HL-60 (cell line): ENCODE data around the gene TBXAS1.

ENCODE experiments used
- DNase-seq, 2 experiments: peaks; one replicate each; pipeline ENCODE4 v3.0.0-alpha.2; 2010 to 2020; ENCODE audit warnings: low read depth in 1 of 2, low spot score in 1 of 2
- H3K27ac ChIP-seq: fragments of 250-450 bp; sonication (Bioruptor Pico); replicated peaks from 2 replicates; pipeline ENCODE4 v1.5.1; 2020; ENCODE audit warnings: mild to moderate bottlenecking, moderate library complexity
- H3K27me3 ChIP-seq: fragments of 250-450 bp; sonication (Bioruptor Pico); 2 replicates; pipeline ENCODE4 v1.5.1; 2021; ENCODE audit warnings: mild to moderate bottlenecking, moderate library complexity; ENCODE audit not compliant: insufficient read depth, poor library complexity, severe bottlenecking
- H3K4me3 ChIP-seq: replicated peaks from 2 replicates; pipeline ENCODE4 v1.5.1; 2011; ENCODE audit warnings: mild to moderate bottlenecking, control low read depth, low read length; ENCODE audit not compliant: insufficient read depth
- GABPA ChIP-seq: IDR thresholded peaks from 2 replicates; pipeline ENCODE4 v1.6.1; 2012; ENCODE audit warnings: low read depth
- POLR2AphosphoS5 ChIP-seq: IDR thresholded peaks from 2 replicates; pipeline ENCODE4 v1.6.1; 2012; ENCODE audit warnings: low read depth
- SPI1 ChIP-seq: IDR thresholded peaks from 2 replicates; pipeline ENCODE4 v1.6.1; 2012; ENCODE audit warnings: low read depth, mild to moderate bottlenecking, borderline replicate concordance
- TF ChIP-seq, protein P1 (sequence below): IDR thresholded peaks from 2 replicates; pipeline ENCODE4 v1.6.1; 2012; ENCODE audit warnings: low read depth; ENCODE audit not compliant: insufficient replicate concordance
- TF ChIP-seq, protein P2 (sequence below): IDR thresholded peaks from one replicate; pipeline ENCODE4 v1.5.1; 2011; ENCODE audit warnings: low read length, control low read depth, inconsistent platforms; ENCODE audit not compliant: insufficient read depth

Gene TBXAS1

DNA sequence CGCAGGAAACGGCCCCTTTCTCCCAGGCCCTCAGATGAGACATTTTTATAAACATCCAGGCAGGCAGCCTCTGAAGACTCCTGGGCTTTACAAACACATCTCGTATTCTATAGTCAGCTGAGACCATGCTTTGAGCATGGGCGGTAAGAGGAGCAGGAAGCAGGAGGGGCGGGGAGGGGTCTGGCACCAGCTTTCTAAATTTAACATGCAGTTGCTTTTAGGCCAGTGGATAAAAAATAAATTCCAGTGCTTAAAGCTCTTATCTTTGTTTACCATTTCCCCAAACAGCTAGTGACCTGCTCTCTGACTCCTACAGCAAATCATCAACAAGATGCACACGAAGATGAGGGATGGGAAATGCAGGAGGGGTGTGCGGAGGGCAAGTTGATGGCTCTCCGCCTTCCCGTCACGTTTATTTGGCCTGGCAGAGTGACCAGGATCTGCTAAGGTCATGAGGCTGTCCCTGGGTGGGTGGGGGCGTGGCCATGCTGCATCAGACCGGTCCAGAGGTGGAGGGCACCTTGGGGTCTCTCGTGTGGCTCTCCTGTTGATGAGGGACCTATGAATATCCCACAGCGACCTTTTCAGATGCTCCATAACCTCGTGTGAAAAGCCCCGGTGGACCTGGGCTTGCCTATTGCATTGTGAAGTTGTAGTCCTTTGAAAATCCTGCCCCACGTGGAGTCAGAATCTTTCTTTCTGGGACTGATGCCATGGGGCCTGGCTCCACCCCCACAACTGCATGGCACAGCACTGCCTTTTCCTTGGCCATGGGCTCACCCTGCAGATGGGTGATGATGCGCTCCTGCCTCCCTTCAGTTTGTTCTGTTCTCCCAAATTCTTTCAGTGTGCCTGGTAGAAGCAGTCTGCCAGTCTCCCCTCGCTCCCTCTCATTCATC is 166.2 kb downstream of the TBXAS1 start:
- H3K27ac ChIP-seq, result no peak overlapping the region
- no peaks in the 10 kb centered on the region for H3K27me3 ChIP-seq
- TF ChIP-seq, protein P1, sequence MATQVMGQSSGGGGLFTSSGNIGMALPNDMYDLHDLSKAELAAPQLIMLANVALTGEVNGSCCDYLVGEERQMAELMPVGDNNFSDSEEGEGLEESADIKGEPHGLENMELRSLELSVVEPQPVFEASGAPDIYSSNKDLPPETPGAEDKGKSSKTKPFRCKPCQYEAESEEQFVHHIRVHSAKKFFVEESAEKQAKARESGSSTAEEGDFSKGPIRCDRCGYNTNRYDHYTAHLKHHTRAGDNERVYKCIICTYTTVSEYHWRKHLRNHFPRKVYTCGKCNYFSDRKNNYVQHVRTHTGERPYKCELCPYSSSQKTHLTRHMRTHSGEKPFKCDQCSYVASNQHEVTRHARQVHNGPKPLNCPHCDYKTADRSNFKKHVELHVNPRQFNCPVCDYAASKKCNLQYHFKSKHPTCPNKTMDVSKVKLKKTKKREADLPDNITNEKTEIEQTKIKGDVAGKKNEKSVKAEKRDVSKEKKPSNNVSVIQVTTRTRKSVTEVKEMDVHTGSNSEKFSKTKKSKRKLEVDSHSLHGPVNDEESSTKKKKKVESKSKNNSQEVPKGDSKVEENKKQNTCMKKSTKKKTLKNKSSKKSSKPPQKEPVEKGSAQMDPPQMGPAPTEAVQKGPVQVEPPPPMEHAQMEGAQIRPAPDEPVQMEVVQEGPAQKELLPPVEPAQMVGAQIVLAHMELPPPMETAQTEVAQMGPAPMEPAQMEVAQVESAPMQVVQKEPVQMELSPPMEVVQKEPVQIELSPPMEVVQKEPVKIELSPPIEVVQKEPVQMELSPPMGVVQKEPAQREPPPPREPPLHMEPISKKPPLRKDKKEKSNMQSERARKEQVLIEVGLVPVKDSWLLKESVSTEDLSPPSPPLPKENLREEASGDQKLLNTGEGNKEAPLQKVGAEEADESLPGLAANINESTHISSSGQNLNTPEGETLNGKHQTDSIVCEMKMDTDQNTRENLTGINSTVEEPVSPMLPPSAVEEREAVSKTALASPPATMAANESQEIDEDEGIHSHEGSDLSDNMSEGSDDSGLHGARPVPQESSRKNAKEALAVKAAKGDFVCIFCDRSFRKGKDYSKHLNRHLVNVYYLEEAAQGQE, result no peak
- TF ChIP-seq SPI1 (no peak), GABPA (no peak), POLR2AphosphoS5 (no peak)
- TF ChIP-seq, protein P2, sequence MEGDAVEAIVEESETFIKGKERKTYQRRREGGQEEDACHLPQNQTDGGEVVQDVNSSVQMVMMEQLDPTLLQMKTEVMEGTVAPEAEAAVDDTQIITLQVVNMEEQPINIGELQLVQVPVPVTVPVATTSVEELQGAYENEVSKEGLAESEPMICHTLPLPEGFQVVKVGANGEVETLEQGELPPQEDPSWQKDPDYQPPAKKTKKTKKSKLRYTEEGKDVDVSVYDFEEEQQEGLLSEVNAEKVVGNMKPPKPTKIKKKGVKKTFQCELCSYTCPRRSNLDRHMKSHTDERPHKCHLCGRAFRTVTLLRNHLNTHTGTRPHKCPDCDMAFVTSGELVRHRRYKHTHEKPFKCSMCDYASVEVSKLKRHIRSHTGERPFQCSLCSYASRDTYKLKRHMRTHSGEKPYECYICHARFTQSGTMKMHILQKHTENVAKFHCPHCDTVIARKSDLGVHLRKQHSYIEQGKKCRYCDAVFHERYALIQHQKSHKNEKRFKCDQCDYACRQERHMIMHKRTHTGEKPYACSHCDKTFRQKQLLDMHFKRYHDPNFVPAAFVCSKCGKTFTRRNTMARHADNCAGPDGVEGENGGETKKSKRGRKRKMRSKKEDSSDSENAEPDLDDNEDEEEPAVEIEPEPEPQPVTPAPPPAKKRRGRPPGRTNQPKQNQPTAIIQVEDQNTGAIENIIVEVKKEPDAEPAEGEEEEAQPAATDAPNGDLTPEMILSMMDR, result no peak
- DNase-seq, result no peak
- no peak overlapping the region for H3K4me3 ChIP-seq

DNA sequence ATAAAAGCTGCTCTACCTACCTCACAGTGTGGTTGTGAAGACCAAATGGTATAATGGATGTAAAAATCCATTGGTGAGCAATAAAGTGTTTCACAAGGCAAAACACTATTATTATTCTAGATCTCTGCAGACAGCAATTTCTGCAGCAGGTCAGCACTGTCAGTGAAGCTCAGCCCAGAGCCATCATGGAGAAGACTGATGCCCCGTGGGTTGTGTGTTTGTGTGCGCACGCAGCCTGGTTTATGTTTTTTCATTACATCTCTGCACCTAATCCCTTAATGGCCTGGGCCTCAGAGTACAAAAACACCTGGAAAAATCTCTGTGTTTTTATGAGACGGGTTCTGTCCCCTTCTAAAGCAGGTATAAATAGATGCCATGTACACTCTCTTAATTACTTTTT is 169.5 kb downstream of the TBXAS1 start:
- no peaks in the 10 kb centered on the region for H3K27me3 ChIP-seq
- no peak for DNase-seq
- TF ChIP-seq, protein P2, result no peak
- TF ChIP-seq POLR2AphosphoS5 (no peak), GABPA (no peak)
- TF ChIP-seq, protein P1, result no peak
- H3K4me3 ChIP-seq, result no peak overlapping the region
- H3K27ac ChIP-seq, result no peak overlapping the region

DNA sequence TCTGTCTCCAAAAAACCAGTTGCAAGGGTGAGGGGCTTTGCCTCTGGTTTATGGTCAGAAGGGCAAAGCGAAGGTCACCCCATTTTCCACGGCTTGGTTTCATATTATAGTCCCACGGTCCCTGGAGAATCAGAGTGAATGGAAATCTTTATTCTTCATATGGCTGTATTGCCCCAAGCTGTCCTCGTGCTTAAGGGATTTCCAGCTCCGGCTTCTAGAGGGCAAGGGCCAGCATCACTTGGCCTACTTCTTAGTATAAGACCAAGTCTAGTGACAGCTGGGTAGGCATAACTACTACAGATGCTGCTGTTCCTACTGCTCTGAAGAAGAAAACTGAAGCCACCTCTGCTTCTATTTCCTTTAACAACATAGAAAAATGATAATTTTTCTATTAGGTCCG is 170.5 kb downstream of the TBXAS1 start:
- Histone ChIP-seq H3K27ac (no peak overlapping the region), H3K4me3 (no peak overlapping the region), H3K27me3 (no peaks in the 10 kb centered on the region)
- no peak for TF ChIP-seq SPI1
- TF ChIP-seq, protein P1, result no peak
- TF ChIP-seq, protein P2, result no peak
- TF ChIP-seq GABPA, result no peak
- TF ChIP-seq POLR2AphosphoS5, result no peak
- DNase-seq, result no peak
